SK-N-SH (cell line): ENCODE data around the gene CPNE7. TPM values are rescaled to one million over a fixed set of nuclear protein-coding genes. Genes with fewer than 3 reads are reported as not detected.

Experiments
- CTCF ChIA-PET: fragments of 300-600, 350-600 bp; formaldehyde crosslinking; extraction: SDS; loops from one replicate; lab custom pipeline; 2021; lab: Yijun Ruan, JAX
- POLR2A ChIA-PET: fragments of 350-600 bp; sonication (Branson Sonifier 250); formaldehyde crosslinking; extraction: SDS; loops from one replicate; lab custom pipeline; 2020; ENCODE audit warnings: antibody characterized with exemption, inconsistent platforms; lab: Yijun Ruan, JAX
- DNase-seq: peaks from one replicate; pipeline ENCODE4 v3.0.0; 2012
- H2AFZ ChIP-seq: fragments of 200-600 bp; sonication (generic); 2 replicates; pipeline ENCODE4 v1.8.1; 2016; ENCODE audit warnings: antibody characterized with exemption, mild to moderate bottlenecking, low read depth
- H3F3A ChIP-seq: fragments of 200-600 bp; sonication (generic); replicated peaks from 2 replicates; pipeline ENCODE3; 2016; ENCODE audit warnings: antibody characterized with exemption, mild to moderate bottlenecking; ENCODE audit not compliant: insufficient read depth
- H3K27ac ChIP-seq, 2 experiments: fragments of 200-500 bp in 1 of 2; fragments of 200-600 bp in 1 of 2; sonication (Bioruptor generic) in 1 of 2; sonication (generic), shearing (Covaris generic) in 1 of 2; 2 replicates each; pipeline versions ENCODE4 v1.5.1 to v1.6.1; 2014 to 2016; ENCODE audit warnings: low read depth in 2 of 2, inconsistent platforms in 1 of 2, low read length in 1 of 2, mild to moderate bottlenecking in 1 of 2, mixed read lengths in 1 of 2
- H3K27me3 ChIP-seq: fragments of 200-600 bp; sonication (generic), shearing (Covaris generic); 2 replicates; pipeline ENCODE4 v1.6.1; 2016; ENCODE audit warnings: mixed run types; ENCODE audit not compliant: insufficient read depth
- H3K36me3 ChIP-seq, 2 experiments: fragments of 200-500 bp in 1 of 2; fragments of 200-600 bp in 1 of 2; sonication (Bioruptor generic) in 1 of 2; sonication (generic) in 1 of 2; replicated peaks in 1 of 2; 2 replicates each; pipeline versions ENCODE3 to v1.5.1; 2014 to 2016; ENCODE audit warnings: low read length in 1 of 2, mild to moderate bottlenecking in 1 of 2; ENCODE audit not compliant: insufficient read depth in 2 of 2, control insufficient read depth in 1 of 2
- H3K4me1 ChIP-seq, 2 experiments: fragments of 200-500 bp in 1 of 2; fragments of 200-600 bp in 1 of 2; sonication (Bioruptor generic) in 1 of 2; sonication (generic), shearing (Covaris generic) in 1 of 2; 2 replicates each; pipeline versions ENCODE4 v1.5.1 to v1.6.1; 2014 to 2016; ENCODE audit warnings: low read depth in 1 of 2, low read length in 1 of 2, mixed run types in 1 of 2; ENCODE audit not compliant: insufficient read depth in 2 of 2, control insufficient read depth in 1 of 2
- H3K4me2 ChIP-seq: fragments of 200-600 bp; sonication (generic), shearing (Covaris generic); 2 replicates; pipeline ENCODE4 v1.6.1; 2017; ENCODE audit warnings: mixed run types
- H3K4me3 ChIP-seq, 2 experiments: fragments of 200-500 bp in 1 of 2; fragments of 200-600 bp in 1 of 2; sonication (Bioruptor generic) in 1 of 2; sonication (generic), shearing (Covaris generic) in 1 of 2; 2 replicates each; pipeline versions ENCODE4 v1.5.1 to v1.8.1; 2014 to 2016; ENCODE audit warnings: low read depth in 2 of 2, inconsistent platforms in 1 of 2, low read length in 1 of 2, mild to moderate bottlenecking in 1 of 2, mixed read lengths in 1 of 2, moderate library complexity in 1 of 2
- H3K79me2 ChIP-seq: fragments of 200-600 bp; sonication (generic); 2 replicates; pipeline ENCODE4 v1.8.1; 2017; ENCODE audit warnings: mild to moderate bottlenecking; ENCODE audit not compliant: insufficient read depth
- H3K9ac ChIP-seq: fragments of 200-600 bp; sonication (generic); 2 replicates; pipeline ENCODE4 v1.6.1; 2017; ENCODE audit warnings: mixed run types
- H3K9me2 ChIP-seq: fragments of 200-600 bp; sonication (generic); 2 replicates; pipeline ENCODE4 v1.6.1; 2017; ENCODE audit warnings: mixed run types
- H3K9me3 ChIP-seq: fragments of 200-600 bp; sonication (generic); 2 replicates; pipeline ENCODE4 v1.6.1; 2017; ENCODE audit warnings: mixed run types, mild to moderate bottlenecking, moderate library complexity
- H4K20me1 ChIP-seq: fragments of 200-600 bp; sonication (generic); 2 replicates; pipeline ENCODE4 v1.6.1; 2017; ENCODE audit warnings: mild to moderate bottlenecking, mixed run types; ENCODE audit not compliant: insufficient read depth
- CTCF ChIP-seq: fragments of 200-600 bp; sonication (generic); IDR thresholded peaks from 2 replicates; pipeline ENCODE4 v1.6.1; 2017; ENCODE audit warnings: antibody characterized with exemption, mild to moderate bottlenecking, moderate library complexity
- ELF1 ChIP-seq: IDR thresholded peaks from 2 replicates; pipeline ENCODE4 v1.4.0; 2012
- EZH2phosphoT487 ChIP-seq: fragments of 200-600 bp; sonication (generic); IDR thresholded peaks from 2 replicates; pipeline ENCODE4 v1.6.1; 2017; ENCODE audit warnings: low read depth, mixed run types, mild to moderate bottlenecking, antibody characterized with exemption, moderate library complexity, borderline replicate concordance
- GATA2 ChIP-seq: sonication (generic); formaldehyde crosslinking; IDR thresholded peaks from 2 replicates; pipeline ENCODE4 v1.5.0; 2020; ENCODE audit warnings: mild to moderate bottlenecking, missing genetic modification reagents
- MAX ChIP-seq: IDR thresholded peaks from 2 replicates; pipeline ENCODE4 v1.4.0; 2012; ENCODE audit warnings: low read depth
- MXI1 ChIP-seq: IDR thresholded peaks from 2 replicates; pipeline ENCODE4 v1.6.1; 2012; ENCODE audit warnings: mild to moderate bottlenecking, low read depth, low read length, improper control_type of control experiment
- NFIC ChIP-seq: IDR thresholded peaks from 2 replicates; pipeline ENCODE4 v1.4.0; 2012; ENCODE audit warnings: borderline replicate concordance
- NRF1 ChIP-seq: IDR thresholded peaks from 2 replicates; pipeline ENCODE4 v1.6.1; 2012; ENCODE audit warnings: low read depth, mild to moderate bottlenecking, low read length
- PBX3 ChIP-seq: IDR thresholded peaks from 2 replicates; pipeline ENCODE4; 2012
- RXRA ChIP-seq: IDR thresholded peaks from 2 replicates; pipeline ENCODE4 v1.4.0; 2012; ENCODE audit warnings: low read depth, mild to moderate bottlenecking, borderline replicate concordance
- SMC3 ChIP-seq: IDR thresholded peaks from 2 replicates; pipeline ENCODE4 v1.6.1; 2012; ENCODE audit warnings: low read depth, low read length, improper control_type of control experiment
- TAF1 ChIP-seq: IDR thresholded peaks from 2 replicates; pipeline ENCODE4 v1.6.1; 2012; ENCODE audit warnings: low read depth, mild to moderate bottlenecking, low read length, moderate library complexity, borderline replicate concordance
- TCF12 ChIP-seq: IDR thresholded peaks from 2 replicates; pipeline ENCODE4 v1.4.0; 2012
- whole genome bisulfite sequencing: methylation state at CpG from one replicate; pipeline ENCODE4 v1.1.6; 2017; ENCODE audit warnings: low lambda C conversion rate; 5-methylcytosine and 5-hydroxymethylcytosine counted together
- polyA plus RNA-seq, 3 experiments: library from polyadenylated mRNA; depleted of rRNA; stranded (reverse); fragments of >200 nt; gene quantifications; 2 replicates each; pipeline ENCODE4 v1.2.3, GENCODE V29; 2012
- TF ChIP-seq, protein P1 (sequence below): IDR thresholded peaks from 2 replicates; pipeline ENCODE4 v1.4.0; 2012; ENCODE audit warnings: low read depth, borderline replicate concordance

CPNE7 gene
- polyA plus RNA-seq, 1 of the 3 experiments (the other 2 are of a cell fraction) = 3.9 TPM

- TF ChIP-seq PBX3 = no peak
- TF ChIP-seq GATA2 = no peak
- TF ChIP-seq ELF1 = no peak
- TF ChIP-seq TCF12 = no peak
- TF ChIP-seq TAF1 = no peak
- TF ChIP-seq NRF1 = no peak
- TF ChIP-seq NFIC = no peak
- TF ChIP-seq MXI1 = no peak
- no peak for TF ChIP-seq MAX
Observed at GRCh38 chr16:89545044-89545830, 30.3 kb upstream of the CPNE7 start (continued).

- TF ChIP-seq RXRA = no peak
- H3K4me2 ChIP-seq = no peak overlapping the region
- no peaks in the 10 kb centered on the region for H3K79me2 ChIP-seq
- no peak overlapping the region for H2AFZ ChIP-seq
- no peak overlapping the region for H3K27ac ChIP-seq
- no peaks in the 10 kb centered on the region for H3K27me3 ChIP-seq
- H3F3A ChIP-seq = peaks cover 4% of the 10 kb centered on the region
- peaks cover 30 to 49% of the 10 kb centered on the region in 2 experiments for H3K36me3 ChIP-seq
- H4K20me1 ChIP-seq = no peaks in the 10 kb centered on the region
- no peak for DNase-seq
- H3K9me3 ChIP-seq = no peaks in the 10 kb centered on the region
- no peaks in the 10 kb centered on the region for H3K4me1 ChIP-seq
- H3K9me2 ChIP-seq = no peaks in the 10 kb centered on the region
- H3K4me3 ChIP-seq = no peak overlapping the region
- H3K9ac ChIP-seq = no peak overlapping the region
- 93% methylated on average over 26 of the region's 26 CpGs for WGBS
- CTCF ChIA-PET = interaction anchor here (1.0 kb wide), 1 partner anchor 95 kb away, joined by 3 read pairs; no protein-coding TSS in a partner anchor
- POLR2A ChIA-PET = no interaction called here
Observed at GRCh38 chr16:89545831-89546574, 29.6 kb upstream of the CPNE7 start.

GRCh38 chr16:89546781-89547180 lies 28.8 kb upstream of the CPNE7 start:
- no peaks in the 10 kb centered on the region for H3K9me2 ChIP-seq
- TF ChIP-seq MAX (no peak), SMC3 (no peak), CTCF (no peak), EZH2phosphoT487 (no peak), NFIC (no peak)
- TF ChIP-seq, protein P1, sequence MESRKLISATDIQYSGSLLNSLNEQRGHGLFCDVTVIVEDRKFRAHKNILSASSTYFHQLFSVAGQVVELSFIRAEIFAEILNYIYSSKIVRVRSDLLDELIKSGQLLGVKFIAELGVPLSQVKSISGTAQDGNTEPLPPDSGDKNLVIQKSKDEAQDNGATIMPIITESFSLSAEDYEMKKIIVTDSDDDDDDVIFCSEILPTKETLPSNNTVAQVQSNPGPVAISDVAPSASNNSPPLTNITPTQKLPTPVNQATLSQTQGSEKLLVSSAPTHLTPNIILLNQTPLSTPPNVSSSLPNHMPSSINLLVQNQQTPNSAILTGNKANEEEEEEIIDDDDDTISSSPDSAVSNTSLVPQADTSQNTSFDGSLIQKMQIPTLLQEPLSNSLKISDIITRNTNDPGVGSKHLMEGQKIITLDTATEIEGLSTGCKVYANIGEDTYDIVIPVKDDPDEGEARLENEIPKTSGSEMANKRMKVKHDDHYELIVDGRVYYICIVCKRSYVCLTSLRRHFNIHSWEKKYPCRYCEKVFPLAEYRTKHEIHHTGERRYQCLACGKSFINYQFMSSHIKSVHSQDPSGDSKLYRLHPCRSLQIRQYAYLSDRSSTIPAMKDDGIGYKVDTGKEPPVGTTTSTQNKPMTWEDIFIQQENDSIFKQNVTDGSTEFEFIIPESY = no peak
- POLR2A ChIA-PET = no interaction called here
- H3F3A ChIP-seq = peaks cover 4% of the 10 kb centered on the region
- CTCF ChIA-PET = no interaction called here
- peaks cover 30 to 50% of the 10 kb centered on the region in 2 experiments for H3K36me3 ChIP-seq
- no peak for DNase-seq
- no peaks in the 10 kb centered on the region for H3K9me3 ChIP-seq
- no peak overlapping the region for H3K27ac ChIP-seq
- no peaks in the 10 kb centered on the region for H3K79me2 ChIP-seq
- H3K4me1 ChIP-seq = no peaks in the 10 kb centered on the region
- no peaks in the 10 kb centered on the region for H3K27me3 ChIP-seq
- 96% methylated on average over 7 of the region's 19 CpGs for WGBS
- no peaks in the 10 kb centered on the region for H4K20me1 ChIP-seq
- H3K4me3 ChIP-seq = no peak overlapping the region
- no peak overlapping the region for H3K9ac ChIP-seq
- H3K4me2 ChIP-seq = no peak overlapping the region
- H2AFZ ChIP-seq = no peak overlapping the region
